IPS-11a (cell line): ENCODE measurements around the gene TRMT10C.
"Not testable (repeated sequence)": the region's sequence is repeated elsewhere in the genome, so short reads cannot be mapped to it uniquely, and the experiment has no call there.

ENCODE experiments used
- H3K4me3 ChIP-seq: one replicate; pipeline ENCODE4 v1.5.1; 2013; ENCODE audit warnings: low read depth, low read length, control low read depth

TRMT10C gene

DNA sequence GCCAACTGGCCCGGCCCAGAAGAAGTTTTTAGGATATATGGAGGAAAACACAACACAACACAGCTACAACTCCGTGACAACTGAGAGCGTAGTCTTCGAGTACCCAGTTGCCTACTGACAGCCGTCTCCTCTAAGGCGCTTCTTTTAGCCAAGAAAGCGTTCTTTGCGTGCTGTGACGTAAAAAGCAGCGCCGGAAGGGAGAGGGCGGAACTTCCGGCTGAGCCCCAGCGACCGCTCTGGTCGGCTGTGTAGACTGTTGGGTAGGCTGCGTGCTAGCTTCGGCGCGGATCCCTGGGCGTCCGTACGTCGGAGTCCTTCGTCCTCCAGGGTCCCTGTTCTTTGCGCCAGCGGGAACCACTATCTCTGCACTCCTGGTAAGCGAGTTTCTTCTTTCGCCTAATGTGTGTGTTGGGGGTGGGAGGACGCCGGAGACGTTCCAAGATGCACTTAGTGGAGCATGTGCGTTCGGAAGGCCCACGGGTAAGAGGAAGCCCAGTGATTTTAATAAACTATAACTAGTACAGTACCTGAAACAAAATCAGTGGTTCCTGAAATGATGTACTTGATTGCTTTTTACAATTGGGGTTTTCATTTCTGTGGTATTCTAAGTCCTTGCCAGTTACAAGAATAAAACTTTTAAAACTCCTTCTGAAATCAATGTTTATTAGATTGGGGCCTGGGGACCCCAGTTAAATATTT is at the start of gene TRMT10C:
Gene TRMT10C, plus strand, starts transcription at position 239 of the 699 bp plus-strand sequence. CDS start 2,914 bp downstream, outside the sequence.
- peak within 1 kb of the TSS; percentile 97 for H3K4me3 ChIP-seq

DNA sequence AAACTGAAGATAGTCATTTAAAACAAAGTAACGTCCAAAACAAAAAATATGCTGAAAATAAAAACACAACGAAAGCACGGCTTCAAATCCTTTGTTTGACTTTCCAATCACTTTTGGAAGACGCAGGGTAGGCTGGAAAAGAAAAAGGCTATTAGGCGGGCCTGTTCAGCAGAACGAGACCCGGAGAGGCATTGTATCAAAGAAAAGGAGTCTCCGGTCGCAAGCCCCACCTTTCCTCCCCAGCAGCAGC is 49.3 kb upstream of the TRMT10C start:
- peak overlapping the region; percentile 83 for H3K4me3 ChIP-seq

DNA sequence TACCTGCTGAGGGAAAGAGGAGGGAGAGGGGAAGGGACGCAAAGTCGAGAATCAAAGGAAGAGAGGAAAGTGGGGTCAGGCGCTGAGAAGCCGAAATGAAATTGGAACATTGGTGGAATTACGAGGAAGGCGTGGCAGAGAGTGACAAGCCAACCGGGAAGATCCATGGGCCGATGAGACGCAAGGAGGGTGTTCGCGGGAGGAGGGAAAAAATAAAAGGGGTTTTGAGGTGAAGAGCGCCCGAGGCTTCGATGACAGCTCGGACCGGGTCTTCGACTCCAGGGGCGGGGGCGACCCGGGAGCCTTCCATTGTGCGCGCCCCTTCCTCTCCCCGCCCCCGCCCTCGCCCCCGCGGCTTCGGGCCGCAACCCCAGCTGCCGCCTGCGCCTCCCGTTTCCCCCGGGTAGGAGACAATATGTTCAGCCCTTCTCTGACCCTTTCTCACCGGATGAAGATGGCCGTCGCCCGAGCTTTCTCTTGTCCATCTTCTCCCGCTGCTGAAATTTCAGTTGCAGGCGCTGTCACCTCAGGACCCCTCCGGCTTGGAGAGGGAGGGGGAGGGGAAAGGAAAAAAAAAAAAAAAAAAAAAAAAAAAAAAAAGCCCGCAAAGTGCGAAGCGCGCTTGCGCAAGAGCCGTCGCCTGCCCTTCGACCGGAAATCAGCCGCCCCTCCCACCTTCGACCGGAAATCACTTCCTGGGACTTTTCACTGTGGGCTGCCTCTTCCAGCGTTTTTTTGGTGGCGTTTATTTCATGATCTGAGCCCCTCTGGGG is 48.8 kb upstream of the TRMT10C start, which contains the start of gene SENP7:
Gene SENP7, minus strand, starts transcription at position 567 of the 773 bp plus-strand sequence. Its CDS starts 82 bp downstream, at position 485.
- peak within 1 kb of the TSS; percentile 83 for H3K4me3 ChIP-seq

DNA sequence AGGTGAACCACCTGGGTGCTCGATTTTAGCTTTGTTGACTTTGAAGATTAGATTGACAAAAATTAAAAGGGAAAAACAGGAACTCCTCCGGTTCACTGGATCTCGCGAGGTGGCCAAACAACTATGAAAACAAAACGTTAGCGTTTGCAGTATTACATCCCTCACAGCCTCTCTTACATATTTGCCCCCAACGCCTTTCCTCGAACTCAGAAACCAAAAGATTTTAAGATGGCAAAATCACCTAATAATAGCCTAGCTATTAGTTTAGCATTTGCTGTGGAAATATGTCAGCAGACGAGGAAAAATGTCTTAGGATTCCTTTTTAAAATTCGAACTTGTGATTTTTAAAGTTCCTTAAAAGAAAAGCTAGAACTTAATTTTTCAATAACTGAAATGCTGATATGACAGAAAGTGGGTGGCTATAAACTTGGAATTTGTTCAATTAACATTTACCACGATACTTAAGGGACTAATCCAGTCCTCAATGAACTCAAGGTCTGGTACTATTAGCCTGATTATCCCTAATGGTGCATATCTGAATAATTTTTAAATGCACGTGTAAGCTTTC is 48.2 kb upstream of the TRMT10C start:
- H3K4me3 ChIP-seq: peak overlapping the region; percentile 83

DNA sequence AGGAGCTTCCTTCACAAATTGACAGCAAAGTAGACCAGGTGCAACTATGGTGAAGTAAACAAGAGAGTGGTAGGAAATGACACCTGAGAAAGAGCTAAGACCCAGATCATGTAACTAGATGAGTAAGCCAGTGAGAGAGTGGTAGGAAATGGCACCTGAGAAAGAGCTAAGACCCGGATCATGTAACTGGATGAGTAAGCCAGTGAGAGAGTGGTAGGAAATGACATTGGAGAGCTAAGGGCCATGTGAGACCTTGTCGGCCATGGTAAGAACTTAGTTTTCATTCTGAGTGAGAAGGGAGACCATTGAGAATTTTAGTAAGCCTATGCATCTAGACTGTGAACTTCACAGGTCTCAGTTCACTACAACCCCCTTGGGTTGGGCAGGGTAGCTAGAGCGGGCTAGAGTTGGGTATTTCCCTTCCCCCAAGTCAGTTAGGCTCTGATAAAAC is 43.2 kb upstream of the TRMT10C start:
- no peak overlapping the region for H3K4me3 ChIP-seq

DNA sequence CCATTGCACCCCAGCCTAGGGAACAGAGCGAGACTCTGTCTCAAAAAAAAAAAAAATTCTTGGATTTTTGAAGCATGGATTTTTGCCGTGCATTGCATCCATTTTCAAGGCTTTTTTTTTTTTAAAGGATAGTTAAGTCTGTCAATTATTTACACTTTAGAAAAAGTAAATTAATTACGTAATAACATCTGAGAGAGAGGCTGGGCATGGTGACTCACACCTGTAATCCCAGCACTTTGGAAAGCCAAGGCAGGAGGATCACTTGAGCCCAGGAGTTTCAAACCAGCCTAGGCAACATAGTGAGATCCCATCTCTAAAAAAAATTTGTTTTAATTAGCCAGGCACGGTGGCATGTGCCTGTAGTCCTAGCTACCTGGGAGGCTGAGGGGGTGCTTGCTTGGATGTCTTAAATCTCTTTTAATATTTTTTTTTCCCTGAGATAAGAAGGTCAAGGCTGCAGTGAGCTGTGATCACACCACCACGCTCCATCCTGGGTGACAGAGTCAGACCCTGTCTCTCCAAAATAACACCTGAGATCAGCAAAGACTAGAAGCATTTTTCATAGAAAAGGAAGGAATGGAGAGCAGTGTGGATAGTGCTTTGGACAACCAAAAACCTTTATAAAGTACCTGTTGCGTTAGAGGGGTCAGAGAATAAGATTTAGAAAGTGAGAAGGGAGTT is 41.8 kb upstream of the TRMT10C start:
- H3K4me3 ChIP-seq: no peak overlapping the region

DNA sequence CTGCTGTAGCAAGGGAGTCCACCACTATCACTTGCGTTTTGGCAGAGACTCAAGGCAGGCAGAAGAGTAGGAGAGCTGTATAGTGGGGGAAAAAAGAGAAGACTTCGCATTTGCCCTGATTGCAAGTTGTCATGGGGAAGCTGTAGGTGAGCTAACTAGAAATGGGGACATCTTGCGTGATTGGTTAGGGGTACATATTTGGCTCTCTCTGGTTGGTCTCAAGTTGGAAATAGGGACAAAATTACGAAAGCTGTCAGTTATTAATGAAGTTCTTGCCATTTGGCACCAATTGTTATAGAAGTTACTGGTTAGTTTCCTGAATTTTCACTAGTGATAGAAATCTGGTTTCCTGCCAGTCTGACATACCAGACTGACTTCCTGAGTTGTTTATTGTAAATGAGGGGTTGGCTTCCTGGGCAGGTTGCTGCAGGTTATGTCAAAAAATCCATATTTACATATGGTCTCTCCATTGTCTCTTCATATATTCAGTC is 40.4 kb upstream of the TRMT10C start:
- H3K4me3 ChIP-seq: no peak overlapping the region

DNA sequence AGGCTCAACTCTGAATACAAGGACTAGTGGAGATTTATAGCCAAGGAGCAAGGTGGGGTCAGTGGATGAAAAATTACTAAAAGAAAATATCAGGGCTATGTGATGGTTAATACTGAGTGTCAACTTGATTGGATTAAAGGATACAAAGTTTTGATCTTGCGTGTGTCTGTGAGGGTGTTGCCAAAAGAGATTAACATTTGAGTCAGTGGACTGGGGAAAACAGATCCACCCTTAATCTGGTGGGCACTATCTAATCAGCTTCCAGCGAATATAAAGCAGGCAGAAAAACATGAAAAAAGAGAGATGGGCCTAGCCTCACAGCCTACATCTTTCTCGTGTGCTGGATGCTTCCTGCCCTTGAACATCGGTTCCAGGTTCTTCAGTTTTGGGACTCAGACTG is 34.2 kb upstream of the TRMT10C start:
- H3K4me3 ChIP-seq: no peak overlapping the region

DNA sequence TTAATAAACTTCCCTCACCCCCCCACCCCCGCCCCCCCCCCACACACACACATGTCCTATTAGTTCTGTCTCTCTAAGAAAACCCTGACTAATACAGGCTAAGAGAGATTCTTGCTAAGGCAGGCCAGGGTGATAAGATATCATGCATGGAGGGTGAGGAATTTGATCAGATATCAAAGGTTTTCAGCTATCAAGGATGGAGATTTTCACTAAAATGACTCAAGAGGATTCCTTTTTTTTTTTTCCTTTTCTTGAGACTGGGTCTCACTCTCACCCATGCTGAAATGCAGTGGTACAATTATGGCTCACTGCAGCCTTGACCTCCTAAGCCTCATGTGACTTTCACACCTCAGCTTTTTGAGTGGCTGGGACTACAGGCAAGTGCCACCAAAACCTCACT is 33.8 kb upstream of the TRMT10C start:
- no peak overlapping the region for H3K4me3 ChIP-seq

DNA sequence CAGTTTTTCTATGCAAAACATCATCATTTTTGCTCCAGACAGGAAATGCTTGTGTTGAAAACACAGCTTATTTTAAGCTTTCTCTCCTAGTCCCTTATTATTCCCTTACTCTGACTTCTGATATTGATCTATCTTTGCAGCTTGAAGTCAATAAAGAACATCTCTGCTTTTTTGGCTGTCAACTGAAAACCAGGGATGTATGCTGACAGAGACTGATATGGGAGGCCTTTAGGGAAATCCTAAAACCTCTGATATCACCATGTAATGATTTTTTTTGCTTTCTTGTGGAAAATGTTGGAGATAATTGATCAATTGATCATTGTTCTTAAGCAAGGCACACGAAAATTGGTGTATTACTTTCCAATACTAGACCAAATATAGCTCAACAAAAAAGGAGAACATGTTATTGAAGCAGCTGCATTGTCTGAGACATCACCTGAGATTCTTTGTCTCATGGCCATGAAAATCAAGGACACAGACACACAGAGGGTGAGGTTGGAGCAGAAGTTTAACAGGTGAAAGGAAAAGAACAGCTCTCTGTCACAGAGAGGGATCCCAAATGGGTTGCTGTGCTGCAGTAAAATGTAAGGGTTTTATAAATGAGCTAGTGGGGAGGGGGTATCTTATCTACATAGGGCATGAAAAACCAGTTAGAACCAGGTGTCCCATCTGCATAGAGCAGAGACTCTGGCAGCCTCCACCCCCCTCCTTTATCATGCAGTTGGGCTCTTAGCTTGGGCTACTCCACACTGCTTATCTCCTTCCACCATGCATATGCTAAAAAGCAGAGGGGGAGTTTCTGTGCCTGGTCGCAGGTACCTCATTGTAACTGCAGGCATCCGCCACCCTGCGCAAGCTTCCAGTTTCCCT is 31.6 kb upstream of the TRMT10C start:
- no peak overlapping the region for H3K4me3 ChIP-seq

DNA sequence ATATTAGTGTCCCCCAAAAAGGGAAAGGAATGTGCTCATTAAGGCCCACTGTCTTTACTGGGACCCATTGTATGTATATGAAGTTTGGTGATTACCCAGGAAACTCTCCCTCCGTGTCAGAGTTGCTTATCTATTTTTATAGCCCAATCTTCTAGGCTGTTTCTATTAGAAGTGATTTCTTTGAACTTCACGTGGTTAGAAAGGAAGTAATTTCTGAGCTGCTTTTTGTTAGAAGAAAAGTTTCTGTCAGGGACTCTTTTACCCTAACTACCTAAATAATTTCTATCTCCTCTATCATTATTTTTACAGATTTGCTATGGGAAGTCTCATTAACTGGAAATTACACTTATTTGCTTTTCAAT is 31.0 kb upstream of the TRMT10C start:
- no peak overlapping the region for H3K4me3 ChIP-seq

DNA sequence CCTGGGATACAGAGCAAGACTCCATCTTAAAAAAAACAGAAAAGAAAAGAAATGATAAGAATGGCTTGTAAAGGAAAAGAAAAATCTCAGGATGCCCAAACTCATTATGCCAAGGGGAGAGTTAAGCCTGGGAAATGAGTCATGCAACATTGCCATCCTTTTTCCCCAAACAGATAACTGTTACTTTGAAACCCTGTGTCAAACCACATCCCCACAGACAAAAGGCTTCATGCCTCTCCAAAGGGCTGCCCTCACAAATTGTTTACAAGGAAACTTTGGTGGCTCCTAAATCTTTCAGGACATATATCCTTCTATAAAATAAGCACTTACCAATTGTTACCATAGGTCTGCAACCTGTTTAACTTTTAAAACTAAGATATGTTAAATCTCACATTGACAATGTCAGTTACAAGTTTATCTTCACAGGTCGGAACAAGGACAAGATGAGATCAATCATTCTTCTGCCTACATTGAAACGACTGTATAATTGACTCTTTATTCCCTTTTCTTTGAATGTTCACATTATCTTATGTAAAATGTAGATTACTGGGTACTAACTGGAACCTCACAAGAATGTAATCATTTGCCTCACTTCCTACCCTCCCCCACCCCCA is 30.1 kb upstream of the TRMT10C start:
- H3K4me3 ChIP-seq: no peak overlapping the region

DNA sequence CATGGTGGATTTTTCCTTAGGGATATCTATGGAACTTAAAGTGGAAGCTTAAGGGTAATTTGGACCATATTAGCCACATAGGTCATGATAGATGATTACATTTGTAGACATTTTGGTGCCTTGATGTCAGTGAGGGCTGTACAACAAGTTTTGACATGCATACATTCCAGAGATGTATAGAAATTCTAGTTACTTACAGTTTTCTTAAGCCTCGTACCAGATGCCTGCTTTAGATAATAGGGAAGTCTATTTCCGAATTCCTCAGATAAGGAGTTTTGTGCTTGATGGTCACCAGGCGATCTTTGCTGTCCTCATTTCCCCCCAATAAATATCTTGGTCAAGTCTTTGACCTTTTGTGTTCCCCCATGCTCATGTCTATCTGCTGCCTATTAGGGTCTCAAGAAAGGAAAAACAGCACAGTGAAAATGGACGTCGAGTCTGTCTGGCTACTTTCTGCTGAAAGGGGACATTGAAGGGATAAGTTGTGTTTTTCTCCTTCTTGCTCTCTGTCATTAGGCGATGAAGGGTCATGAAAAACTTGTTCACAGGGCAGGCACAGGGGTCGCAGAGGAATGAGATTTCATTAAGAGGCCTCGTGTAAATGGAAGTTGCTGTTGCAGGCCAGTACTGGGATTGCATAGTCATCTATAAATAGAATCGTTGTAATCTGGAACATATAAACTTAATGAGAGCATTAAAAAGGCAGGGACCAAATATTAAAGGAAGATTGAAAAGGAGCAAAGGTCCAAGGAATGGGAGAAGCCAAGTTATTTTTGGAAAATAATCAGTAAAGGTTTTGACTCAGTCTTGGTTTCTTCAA is 28.7 kb upstream of the TRMT10C start:
- H3K4me3 ChIP-seq: no peak overlapping the region

DNA sequence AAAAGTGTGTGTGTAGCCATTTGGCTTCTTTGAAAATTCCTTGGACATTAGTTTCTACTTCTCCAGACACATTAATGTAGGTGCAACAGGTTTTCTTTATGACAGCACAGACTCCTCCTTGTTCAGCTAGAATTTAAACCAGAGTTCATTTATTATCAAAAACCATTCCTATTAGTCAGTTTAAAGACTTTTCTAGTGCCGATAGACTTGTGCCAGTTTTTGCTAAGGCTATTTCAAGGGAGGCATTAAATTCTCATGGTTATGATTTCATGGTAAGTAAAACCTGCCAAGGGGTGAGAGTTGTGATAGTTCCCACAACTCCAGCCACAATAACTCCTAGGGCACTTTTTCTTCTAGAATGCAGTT is 28.1 kb upstream of the TRMT10C start:
- no peak overlapping the region for H3K4me3 ChIP-seq

DNA sequence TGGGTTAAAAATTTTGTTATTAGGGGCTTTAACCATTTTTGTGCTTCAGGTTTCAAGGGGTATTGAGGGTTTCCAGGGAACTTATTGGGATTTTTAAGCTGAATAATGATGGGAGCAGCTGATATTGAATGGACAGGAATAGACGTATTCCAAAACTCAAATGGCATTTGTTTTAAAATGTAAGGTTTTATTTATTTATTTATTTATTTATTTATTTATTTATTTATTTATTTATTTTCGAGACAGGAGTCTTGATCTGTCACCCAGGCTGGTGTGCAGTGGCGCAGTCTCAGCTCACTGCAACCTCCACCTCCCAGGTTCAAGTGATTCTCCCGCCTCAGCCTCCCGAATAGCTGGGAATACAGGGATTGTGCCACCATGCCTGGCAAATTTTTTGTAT is 26.4 kb upstream of the TRMT10C start:
- no peak overlapping the region for H3K4me3 ChIP-seq

DNA sequence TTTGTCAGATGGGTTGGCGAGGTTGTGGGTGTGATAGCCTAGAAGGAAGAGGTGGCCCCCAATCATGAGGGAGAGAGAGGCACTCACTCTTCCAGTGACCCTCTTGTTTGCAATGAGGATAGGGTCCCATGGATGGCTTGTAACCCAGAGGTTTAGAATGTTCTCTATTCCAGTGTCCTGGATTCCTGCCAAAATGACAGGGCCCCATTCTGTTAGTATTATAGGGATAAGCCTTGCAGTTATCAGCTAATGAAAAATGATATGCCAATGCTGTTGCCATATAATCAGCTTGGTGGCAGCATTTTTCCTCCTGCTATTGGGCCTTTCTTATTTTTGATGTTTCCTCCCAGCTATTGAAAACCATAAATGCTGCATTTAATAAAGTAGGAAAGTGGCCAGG is 25.4 kb upstream of the TRMT10C start:
- no peak overlapping the region for H3K4me3 ChIP-seq

DNA sequence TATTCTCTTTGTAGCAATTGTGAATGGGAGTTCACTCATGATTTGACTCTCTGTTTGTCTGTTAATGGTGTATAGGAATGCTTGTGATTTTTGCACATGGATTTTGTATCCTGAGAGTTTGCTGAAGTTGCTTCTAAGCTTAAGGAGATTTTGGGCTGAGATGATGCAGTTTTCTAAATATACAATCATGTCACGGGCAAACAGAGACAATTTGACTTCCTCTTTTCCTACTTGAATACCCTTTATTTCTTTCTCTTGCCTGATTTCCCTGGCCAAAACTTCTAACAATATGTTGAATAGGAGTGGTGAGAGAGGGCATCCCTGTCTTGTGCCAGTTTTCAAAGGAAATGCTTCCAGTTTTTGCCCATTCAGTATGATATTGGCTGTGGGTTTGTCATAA is 24.7 kb upstream of the TRMT10C start:
- not testable (repeated sequence) for H3K4me3 ChIP-seq

DNA sequence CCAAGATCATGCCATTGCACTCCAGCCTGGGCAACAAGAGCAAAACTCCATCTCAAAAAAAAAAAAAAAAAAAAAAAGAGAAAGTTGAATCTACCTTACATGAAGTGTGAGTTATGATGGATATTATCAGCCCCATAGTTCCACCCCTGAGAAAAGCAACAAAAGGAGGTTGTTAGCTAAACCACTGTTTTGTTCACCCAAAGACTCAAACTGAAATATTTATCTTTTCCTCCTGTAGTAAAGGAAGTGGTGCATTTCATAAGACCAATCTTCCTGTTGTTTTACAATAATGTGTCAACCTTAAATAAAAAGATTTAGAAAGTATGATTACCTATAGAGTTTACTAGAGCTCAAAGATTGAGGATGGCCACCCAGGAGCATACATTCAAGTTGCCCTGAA is 18.7 kb upstream of the TRMT10C start:
- H3K4me3 ChIP-seq: no peak overlapping the region

DNA sequence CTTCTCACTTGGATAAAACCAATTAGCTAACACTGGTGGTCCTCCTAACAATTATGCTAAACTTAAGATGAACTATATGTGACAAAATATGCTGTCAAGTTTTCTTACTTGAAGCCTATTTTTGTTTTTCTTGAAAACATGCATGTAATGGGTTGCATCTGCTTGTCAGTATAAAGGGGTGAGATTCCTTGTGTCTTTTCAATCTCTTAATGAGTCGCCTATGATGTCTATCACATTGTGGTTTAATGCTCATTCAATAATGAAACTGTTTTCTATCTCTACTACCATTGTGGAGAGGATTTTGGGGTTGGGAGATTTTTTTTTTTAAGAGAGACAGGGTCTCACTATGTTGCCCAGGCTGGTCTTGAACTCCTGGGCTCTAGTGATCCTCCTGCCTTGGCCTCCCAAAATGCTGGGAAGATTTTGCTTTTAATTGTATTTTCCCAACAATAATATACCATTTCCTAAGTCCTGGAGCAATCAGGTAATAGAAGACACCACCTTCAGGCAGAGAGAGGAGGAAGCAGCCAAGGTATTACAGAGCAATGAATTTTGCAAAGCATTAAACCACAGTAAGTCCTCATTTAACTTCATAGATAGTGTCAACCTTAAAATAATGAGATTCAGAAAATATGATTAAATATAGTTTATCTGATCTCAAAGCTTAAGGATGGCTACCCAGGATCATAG is 17.4 kb upstream of the TRMT10C start:
- no peak overlapping the region for H3K4me3 ChIP-seq
